GM12878 (cell line): ENCODE results near the gene CARD10. TPM values are rescaled to one million over a fixed set of nuclear protein-coding genes. Genes with fewer than 3 reads are reported as not detected.

Experiments
- ATAC-seq: fragments of 200-7000 bp; cut with Tn5 transposase; 3 replicates; pipeline ENCODE4 v1.9.1; 2020; ENCODE audit warnings: mild to moderate bottlenecking, moderate library complexity
- BruUV-seq: library from RNA; stranded (reverse); fragments of 400-500 nt; replicated peaks from 2 replicates; lab custom pipeline; 2021; lab: Mats Ljungman, UMichigan
- CTCF ChIA-PET: fragments of 300-600 bp; sonication (Branson Sonifier 250); formaldehyde crosslinking; extraction: SDS; loops from one replicate; lab custom pipeline; 2021; ENCODE audit warnings: inconsistent platforms; lab: Yijun Ruan, JAX
- POLR2A ChIA-PET: fragments of 350-600 bp; formaldehyde crosslinking; extraction: SDS; loops from one replicate; lab custom pipeline; 2021; ENCODE audit warnings: inconsistent platforms; lab: Charles Lee
- RAD21 ChIA-PET: fragments of 300-600 bp; sonication (Branson Sonifier 250); formaldehyde crosslinking; loops from one replicate; lab custom pipeline; 2023; ENCODE audit warnings: antibody characterized with exemption; ENCODE audit not compliant: unreplicated experiment; lab: Charles Lee
- SMC1A ChIA-PET: fragments of 300-600 bp; sonication (Branson Sonifier 250); formaldehyde crosslinking; loops from one replicate; lab custom pipeline; 2023; ENCODE audit not compliant: unreplicated experiment, uncharacterized antibody; lab: Charles Lee
- DNase-seq: peaks from one replicate; pipeline ENCODE4 v3.0.0-alpha.2; 2011; ENCODE audit warnings: low read depth, low spot score
- FAIRE-seq: peaks from 3 replicates; lab custom pipeline; 2011; peaks lifted over from hg19 to GRCh38; lab: Jason Lieb, UNC
- H2AFZ ChIP-seq: 2 replicates; pipeline ENCODE4 v1.6.0; 2011; ENCODE audit warnings: low read depth, low read length, control low read depth; ENCODE audit not compliant: control insufficient read depth
- H3K27ac ChIP-seq: 2 replicates; pipeline ENCODE4 v1.5.1; 2011; ENCODE audit warnings: control low read depth; ENCODE audit not compliant: control insufficient read depth, insufficient read depth
- H3K27me3 ChIP-seq, 2 experiments: replicated peaks in 1 of 2; 2 replicates each; pipeline versions ENCODE4 v1.6.0 to v1.6.1; 2011; ENCODE audit warnings: low read length in 1 of 2; ENCODE audit not compliant: control insufficient read depth in 2 of 2, insufficient read depth in 2 of 2
- H3K36me3 ChIP-seq, 2 experiments: 2 replicates each; pipeline ENCODE4 v1.5.1; 2011; ENCODE audit warnings: low read length in 1 of 2; ENCODE audit not compliant: control insufficient read depth in 2 of 2, insufficient read depth in 2 of 2
- H3K4me1 ChIP-seq: 2 replicates; pipeline ENCODE4 v1.6.1; 2011; ENCODE audit warnings: mild to moderate bottlenecking, low read length, moderate library complexity, mixed read lengths; ENCODE audit not compliant: control insufficient read depth, insufficient read depth
- H3K4me2 ChIP-seq: 2 replicates; pipeline ENCODE4 v1.6.0; 2011; ENCODE audit warnings: control low read depth; ENCODE audit not compliant: control insufficient read depth, insufficient read depth
- H3K4me3 ChIP-seq: fragments of 200-600 bp; sonication (generic); 2 replicates; pipeline ENCODE4 v1.5.1; 2016
- H3K79me2 ChIP-seq: 2 replicates; pipeline ENCODE4 v1.6.0; 2011; ENCODE audit warnings: low read length; ENCODE audit not compliant: control insufficient read depth, insufficient read depth
- H3K9ac ChIP-seq: 2 replicates; pipeline ENCODE4 v1.8.0; 2011; ENCODE audit warnings: low read length, control low read depth, mixed read lengths; ENCODE audit not compliant: control insufficient read depth, insufficient read depth
- H3K9me3 ChIP-seq: replicated peaks from 3 replicates; pipeline ENCODE4 v1.5.1; 2011; ENCODE audit warnings: mild to moderate bottlenecking, low read length; ENCODE audit not compliant: control insufficient read depth, insufficient read depth
- H4K20me1 ChIP-seq: 2 replicates; pipeline ENCODE4 v1.6.0; 2011; ENCODE audit not compliant: control insufficient read depth, insufficient read depth
- BCL11A ChIP-seq: IDR thresholded peaks from 2 replicates; pipeline ENCODE4 v1.6.1; 2011; ENCODE audit warnings: low read depth, low read length
- YY1 ChIP-seq: IDR thresholded peaks from 2 replicates; pipeline ENCODE4 v1.6.1; 2011; ENCODE audit warnings: low read depth, mild to moderate bottlenecking, low read length
- WGBS: methylation state at CpG from one replicate; pipeline ENCODE4 v1.1.6; 2016; ENCODE audit warnings: low lambda C conversion rate; ENCODE audit not compliant: insufficient replicate concordance, insufficient coverage; ENCODE audit errors: missing lambda C conversion rate; 5-methylcytosine and 5-hydroxymethylcytosine counted together
- in situ Hi-C: fragments of 300-500 bp; cut with MboI; formaldehyde crosslinking; loops from 9 replicates; pipeline ENCODE4 v1.14.3; 2018; ENCODE audit warnings: mixed read lengths
- intact Hi-C: fragments of 100-400 bp; cut with micrococcal nuclease; formaldehyde crosslinking; loops from one replicate; pipeline ENCODE4 v1.14.2; 2022; ENCODE audit not compliant: unreplicated experiment
- polyA plus RNA-seq, 11 experiments: library from polyadenylated mRNA; depleted of rRNA in 4 of 11; unstranded in 6 of 11; stranded (reverse) in 5 of 11; fragments of >200 nt; fragmentation: Nextera tagmentation in 4 of 11; fragmentation: Illumina TruSeq in 1 of 11; extraction: Ambion mirVana in 4 of 11; extraction: Trizol in 1 of 11; gene quantifications; 1 replicate in 1 of 11; 2 replicates in 10 of 11; pipeline versions ENCODE4 v1.2.1 to v1.2.3, GENCODE V29; 2011 to 2016; ENCODE audit warnings: inconsistent platforms in 2 of 11, missing spikeins in 2 of 11, low read depth in 1 of 11
- total RNA-seq, 4 experiments: library from RNA; depleted of rRNA in 3 of 4; stranded (reverse); fragments of >200 nt in 3 of 4; fragmentation: Illumina TruSeq in 1 of 4; extraction: Trizol in 1 of 4; gene quantifications; 2 replicates each; pipeline versions ENCODE4 v1.2.1 to v1.2.3, GENCODE V29; 2013 to 2021

CARD10 gene
- total and polyA plus RNA-seq, 10 of the 15 experiments (the other 5 are each of a cell fraction or from before 2014, with no cell fraction given), result 0.08 to 0.10 (median 0.10) TPM; not detected in 7

- POLR2A ChIA-PET, result no interaction called here
- Histone ChIP-seq H4K20me1 (no peaks in the 10 kb centered on the region), H3K4me3 (no peak overlapping the region), H3K27me3 (peaks cover 0 to 3% of the 10 kb centered on the region in 2 experiments; a peak in 2 of 4 replicates), H3K36me3 (no peaks in the 10 kb centered on the region), H3K9ac (no peak overlapping the region), H3K4me2 (no peak overlapping the region), H3K4me1 (no peaks in the 10 kb centered on the region), H3K27ac (no peak overlapping the region), H2AFZ (no peak overlapping the region), H3K79me2 (no peaks in the 10 kb centered on the region), H3K9me3 (no peaks in the 10 kb centered on the region)
- in situ Hi-C loops, result no loop called here
- whole genome bisulfite sequencing, result 31% methylated on average over 10 of the region's 11 CpGs
- ATAC-seq, result no peak
- intact Hi-C loops, result no loop called here
- SMC1A ChIA-PET, result interaction anchor here (1.1 kb wide), 1 partner anchor 10 kb away, joined by 4 read pairs; the partner anchor contains the start of gene MFNG
- RAD21 ChIA-PET, result no interaction called here
- no peak for DNase-seq
- no TSS peak for BruUV-seq
- FAIRE-seq, result no peak
- no peak for TF ChIP-seq BCL11A
- CTCF ChIA-PET, result interaction anchor here (0.6 to 11.5 kb wide), 3 partner anchors 11 to 158 kb away, joined by 3 to 75 read pairs (median 22); partner anchors contain the start of gene MFNG
These were observed 22.6 kb downstream of the CARD10 start for GRCh38 chr22:37496651-37497050.

- 28% methylated on average over 9 of the region's 10 CpGs for WGBS
- Histone ChIP-seq H3K9ac (no peak overlapping the region), H3K4me3 (no peak overlapping the region), H3K9me3 (no peaks in the 10 kb centered on the region), H3K27me3 (no peaks in the 10 kb centered on the region; a peak in 1 of 4 replicates), H3K27ac (no peak overlapping the region), H3K79me2 (no peaks in the 10 kb centered on the region), H3K36me3 (no peaks in the 10 kb centered on the region), H4K20me1 (no peaks in the 10 kb centered on the region), H3K4me2 (no peak overlapping the region), H3K4me1 (no peaks in the 10 kb centered on the region), H2AFZ (no peak overlapping the region)
- no peak for TF ChIP-seq YY1
- CTCF ChIA-PET, result interaction anchor here (1.1 to 11.5 kb wide), 4 partner anchors 21 to 73 kb away, joined by 4 to 75 read pairs (median 8); no protein-coding TSS in a partner anchor
- RAD21 ChIA-PET, result no interaction called here
- DNase-seq (no peak), ATAC-seq (no peak), FAIRE-seq (no peak)
- POLR2A ChIA-PET, result no interaction called here
- intact Hi-C loops (no loop called here), in situ Hi-C loops (no loop called here)
- no TSS peak for BruUV-seq
- SMC1A ChIA-PET, result interaction anchor here (0.9 kb wide), 1 partner anchor 36 kb away, joined by 3 read pairs; no protein-coding TSS in a partner anchor
These were observed 25.2 kb downstream of the CARD10 start for GRCh38 chr22:37493979-37494378.
